ENCODE measurements around the gene CARS2. TPM values are rescaled to one million over a fixed set of nuclear protein-coding genes. Genes with fewer than 3 reads are reported as not detected.
"Not testable (repeated sequence)": the region's sequence is repeated elsewhere in the genome, so short reads cannot be mapped to it uniquely, and the experiment has no call there.

CARS2 gene
- total RNA-seq, 2 experiments from 2014 or later: 52.1 to 55.8 TPM

GRCh38 chr13:110662777-110663443, 43.0 kb downstream of the CARS2 start:
- H3K36me3 Mint-ChIP-seq (ENCODE audit: low read depth): peaks cover 80% of the 10 kb centered on the region
- H3K4me3 Mint-ChIP-seq: no peak overlapping the region
- H3K27me3 Mint-ChIP-seq: no peaks in the 10 kb centered on the region
- ATAC-seq (no peak), DNase-seq (no peak)
- no peak overlapping the region for H3K27ac Mint-ChIP-seq
- CTCF ChIA-PET: interaction anchor here (0.7 to 1.1 kb wide), 3 partner anchors 11 to 221 kb away, joined by 3 read pairs; no protein-coding TSS in a partner anchor
- intact Hi-C loops (cut with DNase I, micrococcal nuclease): no loop called here
- peaks cover 12% of the 10 kb centered on the region for H3K9me3 Mint-ChIP-seq (ENCODE audit: low read depth)
- peaks cover 23% of the 10 kb centered on the region for H3K4me1 Mint-ChIP-seq
- POLR2A ChIA-PET: no interaction called here

DNA sequence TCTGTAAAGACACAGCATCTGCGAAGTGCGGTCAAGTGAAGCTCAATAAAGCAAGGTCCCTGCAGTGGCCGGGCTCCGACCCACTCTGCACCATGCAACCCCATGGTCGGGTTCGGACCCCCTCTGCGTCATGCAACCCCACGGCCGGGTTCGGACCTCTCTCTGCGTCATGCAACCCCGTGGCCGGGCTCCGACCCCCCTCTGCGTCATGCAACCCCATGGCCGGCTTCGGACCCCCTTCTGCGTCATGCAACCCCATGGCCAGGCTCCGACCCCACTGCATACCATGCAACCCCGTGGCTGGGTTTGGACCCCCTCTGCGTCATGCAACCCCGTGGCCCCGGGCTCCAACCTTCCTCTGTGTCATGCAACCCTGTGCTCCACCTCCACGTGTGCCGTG, 43.8 kb downstream of the CARS2 start:
- Mint-ChIP-seq H3K36me3 (ENCODE audit: low read depth) (peaks cover 77% of the 10 kb centered on the region), H3K4me1 (peaks cover 29% of the 10 kb centered on the region), H3K27ac (no peak overlapping the region), H3K4me3 (no peak overlapping the region), H3K9me3 (ENCODE audit: low read depth) (peaks cover 12% of the 10 kb centered on the region), H3K27me3 (no peaks in the 10 kb centered on the region)
- intact Hi-C loops (cut with DNase I, micrococcal nuclease): no loop called here
- DNase-seq (no peak), ATAC-seq (no peak)
- ChIA-PET POLR2A (no interaction called here), CTCF (no interaction called here)

GRCh38 chr13:110661256-110661655, 44.7 kb downstream of the CARS2 start:
- peaks cover 12% of the 10 kb centered on the region for H3K9me3 Mint-ChIP-seq (ENCODE audit: low read depth)

GRCh38 chr13:110658218-110658911, 47.6 kb downstream of the CARS2 start:
- H3K4me3 Mint-ChIP-seq; DNase-seq; H3K27me3 Mint-ChIP-seq; POLR2A ChIA-PET; intact Hi-C loops (cut with DNase I, micrococcal nuclease): not testable (repeated sequence)
- H3K9me3 Mint-ChIP-seq (ENCODE audit: low read depth): peaks cover 12% of the 10 kb centered on the region
- H3K27ac Mint-ChIP-seq: peak overlapping the region; percentile 2
- peaks cover 56% of the 10 kb centered on the region for H3K36me3 Mint-ChIP-seq (ENCODE audit: low read depth)
- CTCF ChIA-PET: interaction anchor here (1.0 kb wide), 1 partner anchor 23 kb away, joined by 3 read pairs; no protein-coding TSS in a partner anchor
- peaks cover 34% of the 10 kb centered on the region for H3K4me1 Mint-ChIP-seq
- ATAC-seq: peak; percentile 76

More at GRCh38 chr13:110661256-110661655, 44.7 kb downstream of the CARS2 start:
- no peak overlapping the region for H3K4me3 Mint-ChIP-seq
- no peaks in the 10 kb centered on the region for H3K27me3 Mint-ChIP-seq
- no peak for DNase-seq
- CTCF ChIA-PET: interaction anchor here (0.5 to 1.3 kb wide), 2 partner anchors 67 to 88 kb away, joined by 3 read pairs; no protein-coding TSS in a partner anchor
- ATAC-seq: no peak
- peaks cover 72% of the 10 kb centered on the region for H3K36me3 Mint-ChIP-seq (ENCODE audit: low read depth)
- H3K4me1 Mint-ChIP-seq: peaks cover 31% of the 10 kb centered on the region
- intact Hi-C loops (cut with DNase I, micrococcal nuclease): no loop called here
- POLR2A ChIA-PET: no interaction called here
- H3K27ac Mint-ChIP-seq: no peak overlapping the region

GRCh38 chr13:110657196-110657595, 48.7 kb downstream of the CARS2 start:
- POLR2A ChIA-PET: no interaction called here
- Mint-ChIP-seq H3K4me1 (peaks cover 34% of the 10 kb centered on the region), H3K4me3 (no peak overlapping the region), H3K27me3 (no peaks in the 10 kb centered on the region), H3K36me3 (ENCODE audit: low read depth) (peaks cover 48% of the 10 kb centered on the region), H3K9me3 (ENCODE audit: low read depth) (peaks cover 10% of the 10 kb centered on the region), H3K27ac (no peak overlapping the region)
- intact Hi-C loops (cut with DNase I, micrococcal nuclease): no loop called here
- ATAC-seq: no peak
- no peak for DNase-seq
- CTCF ChIA-PET: interaction anchor here (1.0 kb wide), 1 partner anchor 25 kb away, joined by 3 read pairs; no protein-coding TSS in a partner anchor

DNA sequence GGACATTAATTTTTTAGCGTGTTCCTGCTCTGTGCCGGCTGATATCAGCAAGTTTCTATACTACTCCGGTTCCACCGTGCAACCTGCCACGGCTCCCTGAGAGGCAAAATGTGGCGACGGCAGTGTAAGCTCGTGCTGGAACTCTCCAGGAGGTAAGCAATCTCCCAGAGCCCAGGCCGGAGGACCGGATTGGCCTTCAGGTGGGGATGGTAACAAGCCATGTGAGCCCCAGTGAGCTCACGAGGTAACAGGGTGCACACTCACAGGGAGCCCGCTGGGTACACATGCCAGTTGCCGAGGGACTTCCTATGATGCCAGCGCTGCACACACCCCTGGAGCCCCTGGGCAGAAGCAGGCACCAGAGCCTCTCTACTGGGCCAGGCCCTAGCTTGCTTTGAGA, 52.1 kb downstream of the CARS2 start:
- H3K4me3 Mint-ChIP-seq: no peak overlapping the region
- ChIA-PET POLR2A (no interaction called here), CTCF (no interaction called here)
- H3K27me3 Mint-ChIP-seq: no peaks in the 10 kb centered on the region
- intact Hi-C loops (cut with DNase I, micrococcal nuclease): no loop called here
- ATAC-seq: no peak
- peaks cover 22% of the 10 kb centered on the region for H3K4me1 Mint-ChIP-seq
- H3K9me3 Mint-ChIP-seq (ENCODE audit: low read depth): peaks cover 3% of the 10 kb centered on the region
- DNase-seq: no peak
- no peak overlapping the region for H3K27ac Mint-ChIP-seq
- peaks cover 32% of the 10 kb centered on the region for H3K36me3 Mint-ChIP-seq (ENCODE audit: low read depth)

GRCh38 chr13:110653271-110653670, 52.6 kb downstream of the CARS2 start:
- peaks cover 32% of the 10 kb centered on the region for H3K36me3 Mint-ChIP-seq (ENCODE audit: low read depth)

DNA sequence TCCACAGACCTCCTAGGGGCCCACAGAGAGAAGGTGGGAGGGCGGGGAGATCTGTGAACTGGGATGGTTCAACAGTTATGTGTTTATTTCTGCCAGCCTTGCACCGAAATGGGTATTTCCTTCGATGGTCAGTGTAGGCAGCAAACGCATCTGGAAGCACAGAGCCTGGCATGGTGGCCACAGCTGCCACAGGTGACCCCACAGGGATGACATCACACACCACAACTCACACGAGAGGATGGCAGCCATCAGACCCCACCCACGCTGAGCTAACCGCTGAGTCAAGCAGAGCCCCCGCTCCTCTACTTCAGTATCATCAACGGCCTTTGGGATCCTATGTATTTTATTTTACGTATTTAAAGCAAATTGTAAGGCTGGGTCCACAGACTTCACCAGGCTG, 53.2 kb downstream of the CARS2 start:
- H3K4me1 Mint-ChIP-seq: peaks cover 11% of the 10 kb centered on the region
- H3K27ac Mint-ChIP-seq: no peak overlapping the region
- no peaks in the 10 kb centered on the region for H3K9me3 Mint-ChIP-seq (ENCODE audit: low read depth)
- ATAC-seq (no peak), DNase-seq (no peak)
- H3K4me3 Mint-ChIP-seq: no peak overlapping the region
- intact Hi-C loops (cut with DNase I, micrococcal nuclease): no loop called here
- ChIA-PET CTCF (no interaction called here), POLR2A (no interaction called here)
- no peaks in the 10 kb centered on the region for H3K27me3 Mint-ChIP-seq
- H3K36me3 Mint-ChIP-seq (ENCODE audit: low read depth): peaks cover 31% of the 10 kb centered on the region

More at GRCh38 chr13:110653271-110653670, 52.6 kb downstream of the CARS2 start:
- intact Hi-C loops (cut with DNase I, micrococcal nuclease): no loop called here
- H3K9me3 Mint-ChIP-seq (ENCODE audit: low read depth): peaks cover 3% of the 10 kb centered on the region
- no peak overlapping the region for H3K27ac Mint-ChIP-seq
- no peak overlapping the region for H3K4me3 Mint-ChIP-seq
- CTCF ChIA-PET: no interaction called here
- no peak for DNase-seq
- no peak for ATAC-seq
- POLR2A ChIA-PET: no interaction called here
- H3K4me1 Mint-ChIP-seq: peaks cover 16% of the 10 kb centered on the region
- no peaks in the 10 kb centered on the region for H3K27me3 Mint-ChIP-seq

- Mint-ChIP-seq H3K36me3 (ENCODE audit: low read depth) (peaks cover 30% of the 10 kb centered on the region), H3K4me1 (peaks cover 7% of the 10 kb centered on the region), H3K27me3 (no peaks in the 10 kb centered on the region), H3K27ac (no peak overlapping the region), H3K4me3 (no peak overlapping the region), H3K9me3 (ENCODE audit: low read depth) (no peaks in the 10 kb centered on the region)
- intact Hi-C loops (cut with DNase I, micrococcal nuclease): no loop called here
- ChIA-PET CTCF (interaction anchor here (1.2 kb wide), 1 partner anchor 14 kb away, joined by 4 read pairs; no protein-coding TSS in a partner anchor), POLR2A (interaction anchor here (0.6 kb wide), 1 partner anchor 60 kb away, joined by 3 read pairs; no protein-coding TSS in a partner anchor)
- DNase-seq (no peak), ATAC-seq (no peak)
These were observed 53.6 kb downstream of the CARS2 start for GRCh38 chr13:110652231-110652730.

DNA sequence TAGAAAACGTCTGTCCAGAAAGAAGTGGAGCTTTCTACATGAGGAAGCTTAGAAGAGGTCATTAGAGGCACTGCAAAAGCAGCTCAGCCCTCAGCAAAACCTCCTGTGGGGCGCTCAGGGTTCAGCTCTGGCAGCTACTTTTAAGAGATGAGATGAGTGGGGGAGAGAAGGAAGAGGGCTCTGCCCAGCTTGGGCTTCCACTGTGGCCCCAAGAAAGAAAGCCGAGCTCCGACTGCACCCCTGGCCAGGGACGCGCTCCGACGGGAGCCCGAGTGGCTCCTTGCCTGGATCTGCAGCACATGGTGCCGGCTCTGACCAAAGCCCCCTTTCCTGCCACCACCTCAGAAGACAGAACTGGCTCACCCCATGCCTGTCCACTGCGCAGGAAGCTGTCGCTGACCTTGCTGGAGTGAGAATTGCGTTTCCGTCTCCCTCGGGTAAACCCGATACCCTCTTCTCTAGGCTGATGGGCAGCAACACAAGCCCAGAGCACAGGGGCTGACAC, 54.1 kb downstream of the CARS2 start:
- Mint-ChIP-seq H3K36me3 (ENCODE audit: low read depth) (peaks cover 28% of the 10 kb centered on the region), H3K27ac (no peak overlapping the region), H3K4me3 (no peak overlapping the region), H3K27me3 (no peaks in the 10 kb centered on the region), H3K4me1 (peaks cover 5% of the 10 kb centered on the region), H3K9me3 (ENCODE audit: low read depth) (no peaks in the 10 kb centered on the region)
- DNase-seq: no peak
- POLR2A ChIA-PET: interaction anchor here (0.6 kb wide), 1 partner anchor 60 kb away, joined by 3 read pairs; no protein-coding TSS in a partner anchor
- ATAC-seq: no peak
- CTCF ChIA-PET: interaction anchor here (1.2 kb wide), 1 partner anchor 13 kb away, joined by 4 read pairs; no protein-coding TSS in a partner anchor
- intact Hi-C loops (cut with DNase I, micrococcal nuclease): no loop called here

GRCh38 chr13:110651271-110651670, 54.6 kb downstream of the CARS2 start:
- Mint-ChIP-seq H3K27ac (no peak overlapping the region), H3K27me3 (no peaks in the 10 kb centered on the region), H3K36me3 (ENCODE audit: low read depth) (peaks cover 27% of the 10 kb centered on the region), H3K4me1 (peaks cover 3% of the 10 kb centered on the region), H3K4me3 (no peak overlapping the region), H3K9me3 (ENCODE audit: low read depth) (no peaks in the 10 kb centered on the region)
- no peak for ATAC-seq
- ChIA-PET CTCF (interaction anchor here (1.2 kb wide), 1 partner anchor 13 kb away, joined by 4 read pairs; no protein-coding TSS in a partner anchor), POLR2A (interaction anchor here (0.6 kb wide), 1 partner anchor 61 kb away, joined by 3 read pairs; no protein-coding TSS in a partner anchor)
- DNase-seq: no peak
- intact Hi-C loops (cut with DNase I, micrococcal nuclease): no loop called here

All from activated CD4-positive, alpha-beta T cell treated with anti-CD3 and anti-CD28 coated beads for 36 hours (primary cell).